Prostate gland (tissue), 2 donors: ENCODE results near the gene ADD1.

Experiments used
- CTCF ChIP-seq, 4 experiments: fragments of 200-600 bp in 2 of 4; fragments of 450-650 bp in 2 of 4; sonication (generic) in 2 of 4; IDR thresholded peaks; 1 replicate in 3 of 4; 2 replicates in 1 of 4; pipeline ENCODE4 v1.5.1; 2016 to 2019; ENCODE audit warnings: antibody characterized with exemption in 4 of 4, mild to moderate bottlenecking in 2 of 4, moderate library complexity in 2 of 4
- POLR2A ChIP-seq: fragments of 450-650 bp; IDR thresholded peaks from one replicate; pipeline ENCODE4 v1.6.1; 2016; ENCODE audit warnings: antibody characterized with exemption, mild to moderate bottlenecking

GRCh38 chr4:2852481-2852921, 8.9 kb downstream of the ADD1 start:
- no peak for TF ChIP-seq CTCF (IDR thresholded peaks at IDR 0.05)
- TF ChIP-seq POLR2A = no peak
